Natural killer cell (primary cell): ENCODE results near the gene H6PD. TPM values are rescaled to one million over a fixed set of nuclear protein-coding genes. Genes with fewer than 3 reads are reported as not detected.

Source experiments
- ATAC-seq, 3 donors: fragments of 150-1000 bp in 2 of 3; fragments of 200-7000 bp in 1 of 3; cut with Tn5 transposase; 1 replicate in 1 of 3; 2 replicates in 2 of 3; pipeline ENCODE4 v1.10.0; 2021; ENCODE audit warnings: mild to moderate bottlenecking in 2 of 3, moderate library complexity in 2 of 3
- DNase-seq, 2 donors: peaks; one replicate each; pipeline versions ENCODE4 v3.0.0 to v3.0.0-alpha.2; 2013 to 2021; ENCODE audit warnings: mixed read lengths in 1 of 2
- H3K27ac ChIP-seq: one replicate; pipeline ENCODE4 v1.5.1; 2013; ENCODE audit warnings: mild to moderate bottlenecking, low read length
- H3K27me3 ChIP-seq: one replicate; pipeline ENCODE4 v1.6.1; 2013; ENCODE audit warnings: low read length; ENCODE audit not compliant: control insufficient read depth, insufficient read depth
- H3K36me3 ChIP-seq: one replicate; pipeline ENCODE4 v1.6.1; 2013; ENCODE audit warnings: low read length; ENCODE audit not compliant: control insufficient read depth, insufficient read depth
- H3K4me1 ChIP-seq: one replicate; pipeline ENCODE4 v1.6.1; 2013; ENCODE audit warnings: low read length; ENCODE audit not compliant: control insufficient read depth, insufficient read depth
- H3K4me3 ChIP-seq: one replicate; pipeline ENCODE4 v1.5.1; 2013; ENCODE audit warnings: low read length
- H3K9me3 ChIP-seq: one replicate; pipeline ENCODE4 v1.6.1; 2013; ENCODE audit warnings: low read length; ENCODE audit not compliant: control insufficient read depth, insufficient read depth
- H3K27ac Mint-ChIP-seq, 2 donors: one replicate each; pipeline ENCODE4 v1.8.0; 2022; ENCODE audit warnings: mild to moderate bottlenecking in 2 of 2, mixed read lengths in 2 of 2, moderate library complexity in 1 of 2
- H3K27me3 Mint-ChIP-seq, 2 donors: one replicate each; pipeline ENCODE4 v1.8.0; 2022; ENCODE audit warnings: low read depth in 2 of 2, mixed read lengths in 2 of 2
- H3K36me3 Mint-ChIP-seq: one replicate; pipeline ENCODE4 v1.8.0; 2022; ENCODE audit warnings: mixed read lengths
- H3K4me1 Mint-ChIP-seq, 2 donors: one replicate each; pipeline ENCODE4 v1.8.0; 2022; ENCODE audit warnings: mixed read lengths in 2 of 2
- H3K4me3 Mint-ChIP-seq: one replicate; pipeline ENCODE4 v1.8.0; 2022; ENCODE audit warnings: mild to moderate bottlenecking, moderate library complexity, mixed read lengths
- H3K9me3 Mint-ChIP-seq, 2 donors: one replicate each; pipeline ENCODE4 v1.8.0; 2022; ENCODE audit warnings: mixed read lengths in 2 of 2
- WGBS: methylation state at CpG from one replicate; pipeline ENCODE4 v1.1.7; 2013; ENCODE audit warnings: missing lambda C conversion rate; ENCODE audit not compliant: insufficient coverage; 5-methylcytosine and 5-hydroxymethylcytosine counted together
- intact Hi-C: fragments of 100-400 bp; cut with micrococcal nuclease; formaldehyde crosslinking; loops from one replicate; pipeline ENCODE4 v1.14.2; 2022
- total RNA-seq, 4 donors: library from RNA; stranded (reverse); fragments of 120-200 nt in 1 of 4; gene quantifications; one replicate each; pipeline versions ENCODE4 v1.2.3 to v1.2.4, GENCODE V29; 2013 to 2022
- TF ChIP-seq, protein P1 (sequence below): fragments of 200-600 bp; IDR thresholded peaks from one replicate; pipeline ENCODE4 v1.8.0; 2022; ENCODE audit warnings: antibody characterized with exemption

H6PD gene
- total RNA-seq, 3 donors from 2014 or later (not counting 1 experiment from before 2014, with no cell fraction given), result 24.3 to 37.1 (median 31.2) TPM

DNA sequence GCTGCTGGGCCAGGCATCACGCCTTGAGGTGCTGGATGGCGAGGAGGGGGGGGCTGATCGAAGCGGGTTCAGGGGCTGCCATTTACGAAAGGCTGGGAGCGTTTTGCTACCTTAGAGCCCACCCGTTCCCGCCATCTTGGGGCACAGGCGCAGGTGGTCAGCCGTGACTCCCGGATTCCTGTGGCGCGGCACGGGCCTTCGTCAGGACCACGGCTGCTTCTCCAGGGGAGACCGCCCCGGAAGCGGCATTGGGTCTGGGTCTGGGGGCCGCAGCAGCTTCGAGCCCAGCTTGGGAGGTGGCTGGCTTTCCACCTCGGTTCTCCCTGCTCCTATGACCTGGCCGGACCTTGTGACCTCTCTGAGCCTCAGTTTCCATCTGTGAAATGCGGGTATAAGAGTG, 81.9 kb downstream of the H6PD start:
- H3K27me3 Mint-ChIP-seq, result no peaks in the 10 kb centered on the region
- Histone ChIP-seq H3K9me3 (no peaks in the 10 kb centered on the region), H3K27me3 (no peaks in the 10 kb centered on the region), H3K4me3 (no peak overlapping the region), H3K36me3 (no peaks in the 10 kb centered on the region), H3K4me1 (peaks cover 5% of the 10 kb centered on the region), H3K27ac (no peak overlapping the region)
- 96% methylated on average over 24 of the region's 24 CpGs for WGBS
- DNase-seq (no peak), ATAC-seq (no peak)
- H3K36me3 Mint-ChIP-seq, result no peaks in the 10 kb centered on the region
- H3K27ac Mint-ChIP-seq, result no peak overlapping the region
- H3K4me3 Mint-ChIP-seq, result no peak overlapping the region
- TF ChIP-seq, protein P1, sequence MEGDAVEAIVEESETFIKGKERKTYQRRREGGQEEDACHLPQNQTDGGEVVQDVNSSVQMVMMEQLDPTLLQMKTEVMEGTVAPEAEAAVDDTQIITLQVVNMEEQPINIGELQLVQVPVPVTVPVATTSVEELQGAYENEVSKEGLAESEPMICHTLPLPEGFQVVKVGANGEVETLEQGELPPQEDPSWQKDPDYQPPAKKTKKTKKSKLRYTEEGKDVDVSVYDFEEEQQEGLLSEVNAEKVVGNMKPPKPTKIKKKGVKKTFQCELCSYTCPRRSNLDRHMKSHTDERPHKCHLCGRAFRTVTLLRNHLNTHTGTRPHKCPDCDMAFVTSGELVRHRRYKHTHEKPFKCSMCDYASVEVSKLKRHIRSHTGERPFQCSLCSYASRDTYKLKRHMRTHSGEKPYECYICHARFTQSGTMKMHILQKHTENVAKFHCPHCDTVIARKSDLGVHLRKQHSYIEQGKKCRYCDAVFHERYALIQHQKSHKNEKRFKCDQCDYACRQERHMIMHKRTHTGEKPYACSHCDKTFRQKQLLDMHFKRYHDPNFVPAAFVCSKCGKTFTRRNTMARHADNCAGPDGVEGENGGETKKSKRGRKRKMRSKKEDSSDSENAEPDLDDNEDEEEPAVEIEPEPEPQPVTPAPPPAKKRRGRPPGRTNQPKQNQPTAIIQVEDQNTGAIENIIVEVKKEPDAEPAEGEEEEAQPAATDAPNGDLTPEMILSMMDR, result no peak
- peaks cover 0 to 5% of the 10 kb centered on the region in 2 donors for H3K4me1 Mint-ChIP-seq
- intact Hi-C loops, result no loop called here
- H3K9me3 Mint-ChIP-seq, result no peaks in the 10 kb centered on the region

- Histone ChIP-seq H3K36me3 (no peaks in the 10 kb centered on the region), H3K4me1 (peaks cover 5% of the 10 kb centered on the region), H3K9me3 (no peaks in the 10 kb centered on the region), H3K4me3 (no peak overlapping the region), H3K27me3 (no peaks in the 10 kb centered on the region), H3K27ac (no peak overlapping the region)
- no peak for ATAC-seq
- DNase-seq, result no peak
- 93% methylated on average over 4 of the region's 7 CpGs for WGBS
- Mint-ChIP-seq H3K27ac (no peak overlapping the region), H3K4me1 (peaks cover 0 to 5% of the 10 kb centered on the region in 2 donors), H3K9me3 (no peaks in the 10 kb centered on the region), H3K27me3 (no peaks in the 10 kb centered on the region), H3K36me3 (no peaks in the 10 kb centered on the region), H3K4me3 (no peak overlapping the region)
- intact Hi-C loops, result no loop called here
- TF ChIP-seq, protein P1, result no peak
Observed at GRCh38 chr1:9317072-9317471, 82.5 kb downstream of the H6PD start.

GRCh38 chr1:9317591-9318417, 83.2 kb downstream of the H6PD start:
- no peaks in the 10 kb centered on the region for H3K27me3 ChIP-seq
- no peak for DNase-seq
- H3K9me3 Mint-ChIP-seq, result no peaks in the 10 kb centered on the region
- ATAC-seq, result no peak
- WGBS, result 27% methylated on average over 27 of the region's 28 CpGs
- H3K4me1 ChIP-seq, result peaks cover 5% of the 10 kb centered on the region
- TF ChIP-seq, protein P1, result no peak
- no peaks in the 10 kb centered on the region for H3K27me3 Mint-ChIP-seq
- no peak overlapping the region for H3K27ac ChIP-seq
- no peaks in the 10 kb centered on the region for H3K36me3 Mint-ChIP-seq
- peaks cover 0 to 5% of the 10 kb centered on the region in 2 donors for H3K4me1 Mint-ChIP-seq
- no peak overlapping the region for H3K4me3 Mint-ChIP-seq
- H3K36me3 ChIP-seq, result no peaks in the 10 kb centered on the region
- H3K27ac Mint-ChIP-seq, result no peak overlapping the region
- H3K4me3 ChIP-seq, result no peak overlapping the region
- H3K9me3 ChIP-seq, result no peaks in the 10 kb centered on the region
- intact Hi-C loops, result no loop called here
